ENCODE data around the gene C16orf95. TPM values are rescaled to one million over a fixed set of nuclear protein-coding genes. Genes with fewer than 3 reads are reported as not detected.
"Not testable (repeated sequence)": the region's sequence is repeated elsewhere in the genome, so short reads cannot be mapped to it uniquely, and the experiment has no call there.

Gene C16orf95
- total RNA-seq, 1 donor from 2014 or later: 2.6 TPM

GRCh38 chr16:87271256-87271655 is 45.9 kb downstream of the C16orf95 start:
- DNase-seq (no peak), ATAC-seq (no peak)
- intact Hi-C loops (cut with micrococcal nuclease): loop anchor here (10.0 kb wide), 1 partner anchor 206 kb away; no protein-coding TSS in a partner anchor

- no peak for ATAC-seq
- intact Hi-C loops (cut with micrococcal nuclease): no loop called here
Measured at GRCh38 chr16:87267566-87267965, 49.6 kb downstream of the C16orf95 start.

GRCh38 chr16:87266846-87267245 is 50.3 kb downstream of the C16orf95 start:
- DNase-seq (no peak), ATAC-seq (peak; percentile 52)
- intact Hi-C loops (cut with micrococcal nuclease): no loop called here

More at GRCh38 chr16:87267566-87267965, 49.6 kb downstream of the C16orf95 start:
- no peak for DNase-seq

GRCh38 chr16:87265261-87265660 is 51.9 kb downstream of the C16orf95 start:
- intact Hi-C loops (cut with micrococcal nuclease): no loop called here
- ATAC-seq (no peak), DNase-seq (no peak)

- DNase-seq: no peak
- ATAC-seq: no peak
- intact Hi-C loops (cut with micrococcal nuclease): no loop called here
Measured at GRCh38 chr16:87264634-87265033, 52.6 kb downstream of the C16orf95 start.

- ATAC-seq (no peak), DNase-seq (no peak)
- intact Hi-C loops (cut with micrococcal nuclease): no loop called here
Measured at GRCh38 chr16:87263418-87264052, 53.7 kb downstream of the C16orf95 start.

GRCh38 chr16:87259431-87259830 is 57.8 kb downstream of the C16orf95 start:
- DNase-seq: no peak
- intact Hi-C loops (cut with micrococcal nuclease): no loop called here
- ATAC-seq: no peak

- DNase-seq; ATAC-seq; intact Hi-C loops (cut with micrococcal nuclease): not testable (repeated sequence)
Measured at GRCh38 chr16:87258653-87259052, 58.5 kb downstream of the C16orf95 start.

- ATAC-seq: no peak
- intact Hi-C loops (cut with micrococcal nuclease): no loop called here
- DNase-seq: no peak
Measured at GRCh38 chr16:87255866-87256265, 61.3 kb downstream of the C16orf95 start.

GRCh38 chr16:87254734-87255133 is 62.5 kb downstream of the C16orf95 start:
- DNase-seq (no peak), ATAC-seq (no peak)
- intact Hi-C loops (cut with micrococcal nuclease): no loop called here

GRCh38 chr16:87254296-87254695 is 62.9 kb downstream of the C16orf95 start:
- no peak for ATAC-seq
- intact Hi-C loops (cut with micrococcal nuclease): no loop called here

GRCh38 chr16:87253536-87253935 is 63.7 kb downstream of the C16orf95 start:
- ATAC-seq (no peak), DNase-seq (no peak)
- intact Hi-C loops (cut with micrococcal nuclease): no loop called here

More at GRCh38 chr16:87254296-87254695, 62.9 kb downstream of the C16orf95 start:
- DNase-seq: no peak

Other genes with a start within 250 kb of the C16orf95 start
- 71.7 TPM for gene FBXO31, start 66.4 kb upstream of the C16orf95 start, total RNA-seq
- gene MAP1LC3B, start 74.9 kb upstream of the C16orf95 start, total RNA-seq: 134 TPM
- gene ZCCHC14, start 175.6 kb upstream of the C16orf95 start, total RNA-seq: 16.7 TPM